T-helper 1 cell (primary cell): ENCODE data around the gene TTC5.
A peak's percentile ranks its signal among the peaks of the same experiment; 100 is the strongest.
"Not testable (repeated sequence)": the region's sequence is repeated elsewhere in the genome, so short reads cannot be mapped to it uniquely, and the experiment has no call there.

Source experiments
- DNase-seq, 5 donors: peaks; one replicate each; pipeline ENCODE4 v3.0.0-alpha.2; 2012 to 2020
- total RNA-seq, 4 donors: gene quantifications; one replicate each; lab custom pipeline; 2026; lab: John Stamatoyannopoulos, UW

TTC5 gene, protein sequence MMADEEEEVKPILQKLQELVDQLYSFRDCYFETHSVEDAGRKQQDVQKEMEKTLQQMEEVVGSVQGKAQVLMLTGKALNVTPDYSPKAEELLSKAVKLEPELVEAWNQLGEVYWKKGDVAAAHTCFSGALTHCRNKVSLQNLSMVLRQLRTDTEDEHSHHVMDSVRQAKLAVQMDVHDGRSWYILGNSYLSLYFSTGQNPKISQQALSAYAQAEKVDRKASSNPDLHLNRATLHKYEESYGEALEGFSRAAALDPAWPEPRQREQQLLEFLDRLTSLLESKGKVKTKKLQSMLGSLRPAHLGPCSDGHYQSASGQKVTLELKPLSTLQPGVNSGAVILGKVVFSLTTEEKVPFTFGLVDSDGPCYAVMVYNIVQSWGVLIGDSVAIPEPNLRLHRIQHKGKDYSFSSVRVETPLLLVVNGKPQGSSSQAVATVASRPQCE
- 8.2 to 31.9 (median 19.6) reads per million in 4 donors for total RNA-seq

DNA sequence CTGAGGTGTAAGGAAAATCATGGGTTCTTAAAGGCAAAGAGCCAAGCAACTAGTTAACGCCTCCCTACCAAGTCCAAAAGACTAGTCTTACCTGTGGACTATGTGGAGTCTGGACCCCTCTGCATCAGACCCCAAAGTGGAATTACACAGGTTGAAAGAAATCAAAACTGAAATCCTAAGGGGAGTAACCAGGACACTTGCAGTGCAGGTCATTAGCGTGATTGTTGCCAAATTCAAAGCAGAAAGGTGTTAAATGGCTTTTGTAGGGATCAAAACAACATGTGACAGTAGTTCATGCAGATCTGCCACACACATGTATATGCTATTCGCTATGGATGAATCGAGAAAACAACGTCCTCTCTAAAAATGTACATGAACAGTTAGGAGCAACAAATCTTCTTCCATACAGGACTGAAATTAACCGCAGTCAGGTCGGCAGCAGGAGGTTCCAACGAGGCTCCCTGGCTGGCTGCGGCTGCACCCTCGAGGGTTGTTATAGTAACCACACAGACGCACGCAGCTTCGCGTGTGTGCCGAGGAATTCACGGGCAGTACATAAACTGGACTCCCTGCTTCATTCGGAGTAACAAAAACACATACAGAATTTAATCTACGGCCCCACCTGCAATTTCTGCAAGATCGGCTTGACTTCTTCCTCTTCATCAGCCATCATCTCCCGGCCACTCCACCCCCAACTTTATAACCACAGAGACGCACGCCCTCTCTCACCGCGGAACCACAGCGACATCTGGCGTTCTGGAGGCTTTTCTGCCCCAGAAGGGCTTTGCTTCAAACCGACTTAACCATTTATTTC lies at the start of gene TTC5:
Gene TTC5 (minus strand): TSS at position 687 of the 814 bp plus-strand sequence. CDS start 14 bp downstream, at position 673.
- peak; percentile 71 to 88 (median 78) for DNase-seq

DNA sequence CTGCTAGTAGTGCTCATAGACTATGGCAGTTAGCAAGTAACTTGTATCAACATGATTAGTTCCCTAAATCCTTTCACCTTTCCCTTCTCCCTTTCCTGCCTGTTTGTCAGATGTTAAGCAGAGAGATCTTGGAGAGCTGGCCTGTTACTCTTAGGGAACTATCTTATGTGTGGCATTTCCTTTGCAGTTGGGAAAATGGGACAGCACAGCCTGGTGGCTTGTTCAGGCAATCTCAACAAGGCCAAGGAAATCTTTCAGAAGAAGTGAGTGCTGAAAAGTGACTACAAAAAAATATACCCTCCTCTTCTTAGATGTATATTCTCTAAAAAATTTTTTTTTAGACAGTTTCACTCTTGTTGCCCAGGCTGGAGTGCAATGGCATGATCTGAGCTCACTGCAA lies 45.1 kb upstream of the TTC5 start:
- no peak for DNase-seq

DNA sequence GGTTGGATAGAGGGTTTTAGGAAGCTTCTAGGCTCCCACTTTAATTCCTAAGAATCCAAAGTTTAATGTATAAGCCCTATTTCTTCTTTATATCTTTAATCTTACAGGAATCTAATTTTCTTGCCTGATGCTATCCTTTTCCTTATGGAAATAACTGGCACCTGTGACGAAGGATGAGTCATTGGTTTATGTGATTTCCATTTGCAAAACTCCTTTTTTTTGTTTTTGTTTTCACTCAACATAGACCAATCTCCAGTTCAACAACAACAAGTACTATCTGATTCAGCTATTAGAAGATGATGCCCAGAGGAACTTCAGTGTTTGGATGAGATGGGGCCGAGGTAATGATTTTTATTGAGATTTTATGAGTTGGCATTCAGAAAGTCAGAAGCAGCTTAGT lies 44.5 kb upstream of the TTC5 start:
- no peak for DNase-seq

DNA sequence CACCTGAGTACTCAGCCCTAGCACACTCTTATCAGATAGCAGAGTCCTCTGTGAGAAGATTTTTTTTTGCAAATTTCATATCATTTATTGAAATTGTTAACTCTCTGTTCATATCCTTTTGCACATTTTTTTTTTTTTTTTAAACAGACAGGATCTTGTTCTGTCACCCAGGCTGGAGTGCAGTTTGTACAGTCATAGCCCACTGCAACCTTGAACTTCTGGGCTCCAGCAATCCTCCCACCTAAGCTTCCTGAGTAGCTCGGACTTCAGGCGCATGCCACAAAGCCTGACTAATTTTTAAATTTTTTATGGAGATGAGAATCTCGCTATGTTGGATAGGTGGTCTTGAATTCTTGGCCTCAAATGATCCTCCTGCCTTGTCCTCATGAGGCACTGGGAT lies 42.0 kb upstream of the TTC5 start:
- no peak for DNase-seq

DNA sequence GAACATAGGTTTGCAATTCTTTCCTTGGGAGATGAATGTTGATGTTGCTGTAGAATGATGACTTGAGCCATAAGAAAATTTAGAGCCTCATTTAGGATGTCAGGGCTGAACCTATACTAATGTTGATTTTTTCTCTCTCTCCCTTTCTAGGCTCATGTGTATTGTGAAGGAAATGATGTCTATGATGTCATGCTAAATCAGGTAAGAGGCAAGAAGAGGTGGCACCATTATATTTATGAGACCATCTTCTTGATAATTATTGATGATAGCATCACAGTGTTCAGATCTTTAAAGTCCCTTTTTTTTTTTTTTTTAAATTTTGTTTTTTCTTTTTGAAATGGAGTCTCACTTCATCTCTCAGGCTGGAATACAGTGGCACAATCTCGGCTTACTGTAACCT lies 41.0 kb upstream of the TTC5 start:
- DNase-seq = no peak

DNA sequence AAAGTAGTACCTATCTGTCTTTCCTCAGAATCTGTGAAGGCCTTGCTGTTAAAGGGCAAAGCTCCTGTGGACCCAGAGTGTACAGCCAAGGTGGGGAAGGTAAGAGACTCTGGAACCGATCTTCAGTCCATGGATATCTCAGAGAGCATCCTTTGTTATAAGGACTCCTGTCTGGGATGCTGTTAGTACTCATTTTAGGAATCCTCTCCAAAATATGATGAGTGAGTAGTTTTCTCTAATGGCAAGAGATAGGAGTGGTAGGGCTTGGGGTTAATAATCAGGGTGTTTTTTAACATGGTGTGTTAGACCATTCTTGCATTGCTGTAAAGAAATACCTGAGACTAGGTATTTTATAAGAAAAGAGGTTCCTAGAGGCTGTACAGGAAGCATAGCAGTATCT lies 39.6 kb upstream of the TTC5 start:
- DNase-seq = no peak

DNA sequence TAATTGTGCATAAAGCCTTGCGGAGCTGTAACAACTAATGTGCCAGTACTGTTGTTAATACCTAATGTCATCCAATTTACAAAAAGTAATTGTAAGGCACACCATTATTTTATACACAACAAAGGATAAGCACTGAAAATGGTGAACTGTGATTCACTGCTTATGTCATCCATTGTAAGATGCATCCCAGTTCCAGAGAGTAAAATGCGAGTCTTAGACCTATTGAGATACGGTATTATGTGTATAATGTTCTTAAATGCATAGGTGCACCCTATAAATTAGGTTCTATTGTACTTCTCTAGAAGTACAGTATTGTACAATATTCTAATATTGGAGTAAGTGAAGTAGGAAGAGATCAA lies 38.1 kb upstream of the TTC5 start:
- no peak for DNase-seq

DNA sequence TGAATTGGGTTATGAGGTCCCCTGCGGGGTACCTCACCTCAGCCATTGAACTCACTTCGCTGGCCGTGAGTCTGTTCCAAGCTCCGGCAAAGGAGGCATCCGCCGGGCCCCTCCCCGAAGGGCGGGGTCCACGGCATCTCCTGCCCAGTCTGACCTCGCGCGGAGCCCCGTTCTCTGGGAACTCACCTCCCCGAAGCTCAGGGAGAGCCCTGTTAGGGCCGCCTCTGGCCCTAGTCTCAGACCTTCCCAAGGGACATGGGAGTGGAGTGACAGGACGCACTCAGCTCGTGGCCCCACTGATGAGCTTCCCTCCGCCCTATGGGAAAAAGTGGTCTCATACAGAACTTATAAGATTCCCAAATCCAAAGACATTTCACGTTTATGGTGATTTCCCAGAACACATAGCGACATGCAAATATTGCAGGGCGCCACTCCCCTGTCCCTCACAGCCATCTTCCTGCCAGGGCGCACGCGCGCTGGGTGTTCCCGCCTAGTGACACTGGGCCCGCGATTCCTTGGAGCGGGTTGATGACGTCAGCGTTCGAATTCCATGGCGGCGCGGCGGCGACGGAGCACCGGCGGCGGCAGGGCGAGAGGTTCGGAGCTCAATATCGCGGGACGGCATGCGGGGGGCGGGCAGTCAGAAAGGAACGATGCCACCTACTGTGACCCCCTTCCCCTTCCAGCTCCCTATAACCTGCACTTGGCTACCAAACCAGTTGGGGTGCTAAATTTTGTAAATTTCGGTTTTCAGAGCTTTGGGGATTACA lies 37.5 kb upstream of the TTC5 start, which contains the start of gene PARP2:
Gene PARP2 (plus strand): TSS at position 544 of the 770 bp plus-strand sequence. CDS start 7 bp downstream, at position 551.
- peak; percentile 85 to 97 (median 87) for DNase-seq

DNA sequence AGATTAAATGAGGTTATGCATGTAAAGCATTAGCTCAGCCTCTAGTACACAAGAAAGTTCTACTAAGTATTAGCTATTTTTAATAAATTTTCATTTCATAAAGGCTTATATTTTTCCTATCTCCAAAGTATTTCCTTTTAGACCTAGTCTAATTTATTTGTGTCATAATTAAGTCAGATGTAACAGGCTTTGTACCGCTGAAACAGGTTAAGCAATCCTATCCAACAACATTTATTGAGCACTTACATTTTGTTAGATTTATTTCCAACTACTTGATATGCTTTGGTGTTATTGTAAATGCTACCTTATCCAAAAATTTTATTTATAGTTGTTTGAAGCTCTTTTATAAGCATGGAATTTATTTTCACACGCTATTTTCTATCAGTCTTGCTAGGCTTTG lies 35.9 kb upstream of the TTC5 start:
- no peak for DNase-seq

DNA sequence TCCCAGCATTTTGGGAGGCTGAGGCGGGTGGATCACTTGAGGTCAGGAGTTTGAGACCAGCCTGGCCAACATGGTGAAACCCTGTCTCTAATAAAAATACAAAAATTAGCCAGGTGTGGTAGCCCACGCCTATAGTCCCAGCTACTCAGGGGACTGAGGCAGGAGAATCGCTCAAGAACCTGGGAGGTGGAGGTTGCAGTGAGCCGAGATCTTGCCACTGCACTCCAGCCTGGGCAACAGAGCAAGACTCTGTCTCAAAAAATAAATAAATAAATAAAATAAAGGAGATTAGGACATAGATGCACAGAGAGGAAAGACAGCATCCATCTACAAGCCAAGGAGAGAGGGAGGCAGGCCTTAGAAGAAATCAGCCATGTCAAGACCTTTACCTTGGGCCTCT lies 35.3 kb upstream of the TTC5 start:
- not testable (repeated sequence) for DNase-seq

DNA sequence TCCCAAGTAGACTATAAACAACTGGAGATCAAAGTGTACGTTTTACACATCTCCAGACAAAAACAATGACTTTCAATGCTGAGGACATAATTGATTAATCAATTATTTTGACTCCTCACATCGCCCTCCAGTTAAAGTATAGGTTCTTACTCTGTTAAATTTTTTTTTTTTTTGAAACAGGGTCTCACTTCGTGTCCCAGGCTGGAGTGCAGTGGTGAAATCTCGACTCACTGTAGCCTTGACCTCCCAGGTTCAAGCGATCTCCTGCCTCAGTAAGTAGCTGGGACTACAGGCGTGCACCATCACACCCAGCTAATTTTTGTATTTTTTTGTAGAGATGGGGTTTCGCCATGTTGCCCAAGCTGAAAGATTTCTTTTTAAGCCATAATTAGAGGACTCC lies 28.3 kb upstream of the TTC5 start:
- no peak for DNase-seq

DNA sequence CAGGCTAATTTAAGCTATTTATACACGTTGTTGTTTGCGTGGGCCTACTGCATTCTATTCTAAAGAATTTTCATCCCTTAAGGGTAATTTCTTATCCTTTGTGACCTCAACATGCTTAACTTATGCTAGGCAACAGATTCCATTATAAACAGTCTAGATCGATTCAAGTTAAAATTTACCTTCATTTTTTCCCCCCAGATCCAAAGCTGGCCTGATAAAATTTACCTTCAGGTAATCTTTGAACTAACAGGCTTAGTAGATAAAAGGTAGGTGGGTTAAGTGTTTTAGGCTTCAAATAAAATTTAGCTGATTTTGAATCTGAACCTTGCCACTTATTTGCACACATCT lies 27.7 kb upstream of the TTC5 start:
- no peak for DNase-seq

DNA sequence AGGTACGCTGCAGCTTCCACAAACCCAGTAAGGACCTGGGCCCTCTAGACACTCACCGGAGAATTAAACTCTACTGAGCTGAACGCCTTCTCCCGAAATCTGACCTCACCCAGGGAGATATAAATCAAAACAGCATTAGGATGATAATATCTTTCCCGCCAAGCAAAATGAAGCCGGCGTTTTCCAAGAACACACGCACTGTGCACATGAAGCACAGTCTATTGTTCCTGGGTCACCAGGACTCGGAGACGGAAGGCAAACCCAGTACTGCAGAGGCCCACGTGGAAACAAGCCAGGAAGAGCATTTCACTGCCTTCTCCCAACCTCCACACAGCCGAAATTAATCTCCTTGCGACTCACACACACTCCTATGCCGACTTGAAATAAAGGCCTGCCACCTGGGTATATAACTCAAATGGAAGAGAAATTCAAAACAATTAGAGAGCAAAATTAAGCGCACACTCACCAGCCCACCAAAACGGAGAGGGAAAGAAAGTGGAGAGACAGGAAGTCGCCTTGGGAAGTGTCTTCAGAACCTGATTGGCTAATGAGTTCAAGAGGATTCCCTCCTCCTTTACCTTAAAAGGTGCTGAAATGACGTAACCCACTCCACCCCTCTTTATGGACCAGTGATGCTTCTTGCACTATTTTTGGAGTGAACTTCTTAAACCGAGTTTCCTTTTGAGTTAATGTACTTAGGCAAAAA lies 27.2 kb upstream of the TTC5 start, which contains the start of gene CCNB1IP1:
Gene CCNB1IP1 (minus strand): TSS at position 492 of the 706 bp plus-strand sequence. CDS start 16,756 bp downstream, outside the sequence.
- DNase-seq = peak in 4 of 5 donors; percentile 36 to 82 (median 50)

DNA sequence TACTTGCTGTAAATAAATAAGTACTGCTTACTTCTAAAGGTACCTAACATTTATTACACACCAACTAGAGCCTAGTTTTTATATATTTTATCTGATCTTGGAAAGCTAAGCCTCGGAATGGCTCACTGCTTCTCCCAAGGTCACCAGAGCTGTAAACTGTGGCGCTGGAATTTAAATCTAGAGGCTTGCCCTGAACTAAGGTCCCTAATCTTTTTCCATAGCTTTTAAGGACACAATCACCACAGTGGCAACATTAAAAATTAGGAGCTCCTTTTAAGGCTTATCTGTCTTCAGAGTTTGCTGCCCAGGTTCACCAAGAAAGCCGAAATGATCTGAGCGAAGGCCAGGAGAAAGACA lies 26.7 kb upstream of the TTC5 start:
- no peak for DNase-seq

DNA sequence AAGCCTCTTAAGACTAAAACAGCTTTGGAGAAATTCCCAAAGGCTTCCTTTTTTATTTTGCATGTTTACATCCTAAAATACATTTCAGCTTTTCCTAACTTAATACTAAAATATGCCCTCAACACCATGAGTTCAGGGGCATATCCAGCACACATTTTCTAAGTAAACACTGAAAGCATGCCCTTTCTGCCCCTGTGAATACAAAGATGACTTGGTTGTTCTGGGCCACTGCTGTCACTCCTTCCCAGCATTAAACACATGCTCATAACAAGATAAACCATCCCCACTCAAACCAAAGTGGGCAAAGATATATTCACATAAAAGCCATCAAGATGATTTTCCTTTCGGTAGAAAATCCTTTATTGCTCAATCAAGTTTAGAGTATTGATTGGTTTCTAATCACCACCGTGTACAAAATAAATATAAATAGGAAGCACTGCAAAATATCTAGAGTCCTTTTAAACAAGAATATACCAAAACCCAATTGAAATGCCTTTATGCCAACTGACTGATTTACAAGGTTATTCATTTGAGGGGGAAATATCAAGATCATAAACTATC lies 25.4 kb upstream of the TTC5 start:
- DNase-seq = no peak

DNA sequence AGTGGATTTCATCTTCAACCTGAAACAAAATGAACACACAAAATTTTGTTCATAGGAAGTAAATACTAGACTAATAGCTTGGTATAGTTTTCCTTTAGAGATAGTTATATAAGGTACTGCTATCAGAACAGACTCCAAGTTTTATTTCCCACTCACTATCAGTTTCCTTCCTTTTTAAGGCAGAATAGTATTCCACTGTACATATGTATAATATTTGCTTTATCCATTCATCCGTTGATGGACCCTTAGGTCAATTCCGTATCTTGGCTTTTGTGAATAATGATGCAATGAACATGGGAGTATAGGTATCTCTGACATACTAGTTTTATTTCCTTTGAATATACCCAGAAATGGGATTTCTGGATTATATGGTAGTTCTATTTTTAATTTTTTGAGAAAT lies 23.6 kb upstream of the TTC5 start:
- no peak for DNase-seq

DNA sequence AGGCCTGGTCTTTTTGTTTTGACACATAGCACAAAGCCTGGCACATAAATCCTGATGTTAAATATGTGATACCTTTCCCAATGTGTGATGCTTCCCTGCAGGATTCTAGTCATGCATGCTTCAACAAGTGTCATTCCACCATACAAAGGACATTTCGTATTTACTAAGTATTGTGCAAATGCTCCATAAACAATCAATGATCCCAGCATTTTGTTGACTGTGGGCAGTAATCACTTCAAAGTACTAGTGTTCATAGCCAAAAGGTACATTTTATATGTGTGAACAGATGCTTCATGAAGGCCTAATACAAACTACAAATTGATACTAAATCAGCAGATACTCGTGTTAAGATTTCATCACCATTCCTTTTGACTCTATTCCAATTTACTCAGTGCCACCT lies 23.0 kb upstream of the TTC5 start:
- DNase-seq = no peak

DNA sequence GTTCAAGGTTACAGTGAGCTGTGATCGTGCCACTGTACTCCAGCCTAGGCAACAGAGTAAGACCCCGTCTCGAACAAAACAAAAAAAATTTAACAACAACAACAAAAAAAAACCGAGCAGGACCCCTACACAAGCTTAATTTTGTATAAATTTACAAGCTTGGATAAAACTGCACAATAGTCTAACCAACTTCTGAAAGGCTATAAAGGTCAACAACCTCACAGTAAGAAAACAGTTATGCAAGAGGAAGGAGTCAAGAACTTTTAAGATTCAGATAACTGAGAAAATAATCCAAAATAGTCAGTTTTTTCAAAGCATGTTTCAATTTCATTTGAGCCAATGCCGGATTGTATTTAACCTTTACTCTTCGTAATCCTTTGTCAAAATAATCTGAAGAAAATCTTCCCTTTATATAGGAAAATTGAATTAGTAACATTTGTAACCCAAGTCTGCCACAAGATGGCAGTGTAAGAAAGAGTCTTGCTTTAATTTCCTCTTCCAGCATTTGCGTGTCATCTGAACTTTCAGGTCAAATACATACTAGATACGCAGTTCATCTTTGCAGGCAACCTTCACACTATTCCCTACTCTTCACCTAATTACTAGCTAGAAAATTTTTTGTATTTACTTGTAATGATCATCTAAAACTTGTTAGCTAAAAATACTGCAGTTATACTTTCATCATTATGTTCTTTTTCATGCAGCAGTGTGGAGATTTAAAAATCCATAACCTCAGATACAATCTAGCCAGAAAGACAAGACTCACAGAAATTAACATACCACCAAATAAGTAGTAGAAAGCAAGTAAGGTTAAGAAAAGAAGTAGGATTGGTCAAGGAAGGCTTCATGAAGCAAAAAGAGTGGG lies 21.5 kb upstream of the TTC5 start:
- DNase-seq = peak in 3 of 5 donors; percentile 24 to 66 (median 32)

DNA sequence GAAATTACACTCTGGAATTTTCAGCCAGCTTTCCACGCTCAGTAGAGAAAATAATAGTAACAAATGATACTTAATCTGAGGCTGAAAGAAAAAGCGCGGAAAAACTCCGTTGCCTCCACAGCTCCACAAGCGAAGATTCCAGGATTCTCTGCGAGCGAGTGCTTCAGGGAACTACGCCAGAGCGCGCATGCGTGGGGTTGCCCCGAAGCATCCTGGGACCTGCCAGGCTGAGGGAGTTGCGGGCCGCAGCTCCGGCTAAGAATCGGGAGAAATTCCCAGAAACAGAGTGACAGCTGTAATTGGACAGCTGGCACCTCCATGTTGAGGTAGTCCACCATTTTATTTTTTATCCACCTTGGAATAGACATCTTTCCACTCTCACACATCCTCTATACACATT lies 12.0 kb upstream of the TTC5 start:
- no peak for DNase-seq

DNA sequence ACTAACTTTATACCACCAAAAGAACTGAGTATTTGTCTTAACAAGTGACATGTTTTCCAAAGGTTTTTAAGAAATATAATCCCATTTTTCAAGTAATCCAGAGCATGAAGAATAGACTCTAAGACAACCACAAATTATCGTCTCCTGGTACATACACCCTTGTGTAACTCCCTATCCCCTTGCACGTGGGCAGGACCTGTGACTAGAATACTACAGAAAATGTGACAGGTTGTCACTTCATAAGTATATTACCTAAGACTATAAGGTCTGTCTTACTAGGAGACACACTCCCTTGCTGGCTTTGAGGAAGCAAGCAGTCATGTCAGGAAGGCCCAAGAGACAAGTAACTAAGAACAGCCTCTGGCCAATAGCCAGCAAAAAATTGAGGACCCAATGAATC lies 8.3 kb upstream of the TTC5 start:
- no peak for DNase-seq

DNA sequence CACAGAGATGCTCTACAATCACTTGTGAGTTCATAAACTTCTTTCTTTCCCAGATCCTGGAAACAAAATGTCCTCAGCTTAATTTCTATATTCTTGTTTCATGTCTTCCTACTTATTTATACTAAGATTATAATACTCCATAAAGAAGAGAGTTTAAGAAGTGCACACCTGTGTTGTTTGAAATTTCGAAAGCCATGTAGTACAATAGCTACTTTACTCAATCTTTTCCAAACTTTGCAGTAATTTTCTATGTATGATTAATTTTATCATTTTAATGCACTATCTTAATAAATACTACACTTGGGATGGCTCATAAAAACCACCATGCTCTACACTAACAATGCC lies 300 bp upstream of the TTC5 start:
- DNase-seq = no peak
